COLO829 (cell line): ENCODE data around the gene CHRNA3.
A peak's percentile ranks its signal among the peaks of the same experiment; 100 is the strongest.
"Not testable (repeated sequence)": the region's sequence is repeated elsewhere in the genome, so short reads cannot be mapped to it uniquely, and the experiment has no call there.

Experiments used
- DNase-seq: peaks from one replicate; pipeline ENCODE4 v3.0.0; 2012; ENCODE audit warnings: low spot score

CHRNA3 gene

DNA sequence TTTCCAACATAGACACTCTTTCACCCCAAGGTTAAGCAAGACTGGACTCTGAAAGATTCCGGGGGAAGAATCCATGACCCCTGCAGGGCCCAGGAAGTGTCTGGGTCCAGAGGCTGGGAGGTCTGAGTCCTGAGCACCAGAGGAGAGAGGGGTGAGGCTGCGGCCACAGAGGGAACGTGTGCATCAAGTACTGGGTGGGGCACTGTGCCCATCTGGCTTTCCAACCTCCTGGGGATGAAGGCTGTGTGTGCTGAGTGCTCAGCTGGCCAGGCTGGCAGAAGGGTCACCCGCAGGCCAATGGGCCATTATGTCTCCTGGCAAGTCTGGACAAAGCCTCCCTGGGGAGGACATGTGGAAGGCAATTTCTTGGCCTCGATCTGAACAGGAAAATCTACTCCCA lies 3.3 kb downstream of the CHRNA3 start:
- peak; percentile 20 for DNase-seq

DNA sequence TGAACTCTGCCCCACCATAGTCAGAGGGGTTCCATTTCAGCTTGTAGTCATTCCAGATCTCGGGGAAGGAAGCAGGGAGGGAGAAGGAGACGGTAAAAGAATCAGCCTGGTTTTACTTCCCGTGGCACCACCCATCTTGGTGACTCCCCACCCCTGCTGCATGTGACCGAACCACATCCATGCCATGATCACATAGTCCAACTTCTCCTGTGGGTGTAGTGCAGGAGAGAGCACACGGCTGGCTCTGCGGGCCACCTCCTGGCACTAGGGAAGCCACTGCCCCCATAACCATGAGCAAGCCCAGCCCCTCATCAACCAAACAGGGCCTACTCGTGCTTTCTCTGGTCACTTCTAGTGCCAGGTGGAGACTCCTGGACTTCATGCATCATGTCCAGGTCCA lies 3.7 kb downstream of the CHRNA3 start:
- no peak for DNase-seq

DNA sequence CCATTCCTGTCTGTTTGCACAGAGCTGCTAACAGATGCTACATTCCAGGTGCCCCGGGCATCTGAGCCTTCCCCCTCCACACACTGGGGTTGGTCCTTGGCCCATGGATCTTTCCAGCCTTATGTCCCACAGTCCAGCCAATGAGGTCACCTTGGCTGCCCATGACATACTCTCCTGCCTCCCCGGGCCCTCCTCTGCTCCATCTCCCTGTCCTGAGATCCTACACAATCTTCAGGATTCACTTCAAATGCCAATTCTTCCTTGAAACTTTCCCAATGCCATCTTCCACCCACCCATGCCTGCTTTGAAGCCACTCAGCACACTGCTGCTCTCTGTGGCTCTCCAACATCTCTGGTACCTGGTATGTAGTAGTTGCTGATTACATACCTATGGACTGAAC lies 4.3 kb downstream of the CHRNA3 start:
- DNase-seq = no peak

DNA sequence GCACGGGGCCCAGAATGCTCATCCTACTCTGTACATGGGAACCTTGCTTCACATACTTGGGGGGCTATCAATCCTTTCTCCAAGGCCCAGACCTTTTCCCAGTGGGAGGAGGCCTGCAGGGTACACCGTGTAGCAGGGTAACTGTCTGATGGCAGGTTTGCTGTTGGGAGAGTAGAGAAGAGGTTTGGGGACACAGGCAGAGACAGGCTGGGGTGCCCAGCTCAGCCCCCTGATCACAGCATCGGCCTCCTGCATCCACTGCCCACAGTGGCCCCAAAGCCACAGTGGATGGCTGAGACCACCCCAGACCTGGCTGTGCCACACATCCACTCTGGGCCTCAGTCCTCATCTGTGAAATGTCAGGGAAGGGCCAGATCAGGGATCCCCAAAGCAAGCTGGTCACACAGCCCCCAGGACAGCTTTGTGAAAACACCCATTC lies 5.6 kb downstream of the CHRNA3 start:
- DNase-seq = no peak

DNA sequence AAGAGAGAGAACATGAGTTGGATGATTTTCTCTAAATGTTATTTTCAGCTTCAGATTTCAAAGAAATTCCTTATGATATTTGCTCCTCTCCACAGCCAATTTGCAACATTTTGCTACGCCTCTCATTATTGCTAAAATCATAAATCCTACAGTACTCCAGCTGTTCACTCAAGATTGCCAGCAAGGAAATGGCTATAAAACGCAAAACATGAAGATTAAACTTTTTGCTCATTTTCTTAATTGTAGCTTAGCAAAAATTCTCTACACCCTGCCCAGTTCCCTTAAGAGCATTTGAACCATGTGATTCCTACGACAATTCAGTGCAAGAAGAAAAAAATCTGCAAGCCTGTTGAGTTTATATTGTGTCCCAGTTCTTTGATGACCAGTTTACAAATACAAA lies 6.8 kb downstream of the CHRNA3 start:
- DNase-seq = no peak

DNA sequence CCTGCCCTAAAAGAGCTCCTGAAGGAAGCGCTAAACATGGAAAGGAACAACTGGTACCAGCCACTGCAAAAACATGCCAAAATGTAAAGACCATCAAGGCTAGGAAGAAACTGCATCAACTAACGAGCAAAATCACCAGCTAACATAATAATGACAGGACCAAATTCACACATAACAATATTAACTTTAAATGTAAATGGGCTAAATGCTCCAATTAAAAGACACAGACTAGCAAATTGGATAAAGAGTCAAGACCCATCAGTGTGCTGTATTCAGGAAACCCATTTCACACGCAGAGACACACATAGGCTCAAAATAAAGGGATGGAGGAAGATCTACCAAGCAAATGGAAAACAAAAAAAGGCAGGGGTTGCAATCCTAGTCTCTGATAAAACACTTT lies 11.2 kb downstream of the CHRNA3 start:
- DNase-seq = not testable (repeated sequence)

DNA sequence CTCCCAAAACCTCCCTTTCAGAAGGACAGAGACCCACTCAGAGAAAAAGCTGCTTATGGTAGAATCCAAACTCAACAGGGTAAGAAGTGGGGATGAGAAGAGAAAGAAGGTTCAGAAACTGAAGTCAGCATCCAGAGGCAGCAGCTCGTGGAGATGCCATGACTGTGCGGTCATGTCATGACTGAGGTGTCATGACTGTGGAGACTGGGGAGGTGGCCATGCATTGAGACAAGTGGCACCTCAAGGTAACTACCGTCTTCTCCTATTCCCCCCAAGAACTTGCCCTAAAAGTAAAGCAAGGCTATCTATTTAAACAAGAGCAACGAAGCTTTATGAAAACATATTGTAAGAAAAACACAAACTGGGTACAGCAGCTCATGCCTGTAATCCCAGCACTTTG lies 15.1 kb downstream of the CHRNA3 start:
- DNase-seq = no peak

DNA sequence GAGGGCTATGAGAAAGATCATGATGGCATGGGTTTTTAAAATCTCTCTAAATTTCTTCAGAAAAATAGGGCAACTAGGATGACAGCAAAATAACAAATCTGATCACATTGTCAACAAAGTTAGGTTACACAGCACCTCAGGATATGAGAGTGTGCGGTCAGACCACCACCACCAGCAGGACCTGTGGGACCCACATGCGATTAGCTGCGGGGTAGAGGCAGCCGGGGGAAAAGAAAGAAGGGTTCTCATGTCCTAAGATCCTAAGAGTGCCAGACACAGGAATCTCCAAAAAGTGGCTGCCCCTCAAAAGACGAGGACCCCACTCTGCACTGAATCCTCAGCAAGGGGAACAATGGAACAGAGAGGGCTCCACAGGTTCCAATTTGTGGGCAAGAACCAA lies 15.6 kb downstream of the CHRNA3 start:
- DNase-seq = no peak

- DNase-seq = no peak
Observed at GRCh38 chr15:78604420-78604819, 16.4 kb downstream of the CHRNA3 start.

- no peak for DNase-seq
Observed at GRCh38 chr15:78603467-78603866, 17.3 kb downstream of the CHRNA3 start.

DNA sequence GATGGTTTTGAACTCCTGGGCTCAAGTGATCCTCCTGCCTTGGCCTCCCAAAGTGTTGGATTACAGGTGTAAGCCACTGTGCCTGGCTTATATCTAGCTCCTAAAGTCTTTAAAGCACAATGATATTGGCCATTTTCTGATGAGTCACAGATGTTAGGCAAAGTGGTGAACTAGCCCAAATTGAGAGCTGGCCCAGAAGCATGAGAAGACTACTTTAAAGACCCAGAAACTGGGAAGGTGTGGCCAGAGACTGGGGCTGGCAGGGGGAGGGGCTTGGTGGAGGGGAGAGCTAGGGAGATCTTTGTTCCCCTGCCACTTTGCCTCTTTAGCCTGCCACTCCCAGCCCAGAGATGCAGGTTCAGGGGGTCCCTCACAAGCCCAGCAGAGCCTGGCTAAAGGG lies 21.6 kb downstream of the CHRNA3 start:
- DNase-seq = no peak

GRCh38 chr15:78598348-78598747 lies 22.4 kb downstream of the CHRNA3 start:
- DNase-seq = no peak

GRCh38 chr15:78597583-78597982 lies 23.2 kb downstream of the CHRNA3 start:
- DNase-seq = no peak

GRCh38 chr15:78574944-78575343 lies 45.9 kb downstream of the CHRNA3 start:
- no peak for DNase-seq

GRCh38 chr15:78573416-78573815 lies 47.4 kb downstream of the CHRNA3 start:
- DNase-seq = no peak

- no peak for DNase-seq
Observed at GRCh38 chr15:78571382-78571781, 49.4 kb downstream of the CHRNA3 start.

DNA sequence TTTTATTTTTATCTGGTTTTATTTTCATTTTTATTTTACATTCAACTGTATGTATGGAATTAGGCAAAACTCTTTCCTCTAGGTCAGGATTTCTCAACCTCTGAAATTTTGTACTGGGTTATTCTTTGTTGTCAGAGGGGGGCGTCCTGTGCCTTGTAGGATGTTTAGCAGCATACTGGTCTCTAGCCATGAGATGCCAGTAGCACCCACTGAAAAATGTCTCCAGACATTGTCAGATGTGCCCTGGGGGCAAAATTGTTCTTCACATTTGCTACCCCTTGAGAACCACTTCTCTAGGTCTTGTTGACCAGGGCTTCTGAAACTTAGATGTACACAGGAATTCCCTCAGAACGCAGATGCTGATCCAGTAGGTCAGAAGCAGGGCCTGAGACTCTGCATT lies 50.1 kb downstream of the CHRNA3 start:
- DNase-seq = no peak

GRCh38 chr15:78567531-78567930 lies 53.3 kb downstream of the CHRNA3 start:
- no peak for DNase-seq

DNA sequence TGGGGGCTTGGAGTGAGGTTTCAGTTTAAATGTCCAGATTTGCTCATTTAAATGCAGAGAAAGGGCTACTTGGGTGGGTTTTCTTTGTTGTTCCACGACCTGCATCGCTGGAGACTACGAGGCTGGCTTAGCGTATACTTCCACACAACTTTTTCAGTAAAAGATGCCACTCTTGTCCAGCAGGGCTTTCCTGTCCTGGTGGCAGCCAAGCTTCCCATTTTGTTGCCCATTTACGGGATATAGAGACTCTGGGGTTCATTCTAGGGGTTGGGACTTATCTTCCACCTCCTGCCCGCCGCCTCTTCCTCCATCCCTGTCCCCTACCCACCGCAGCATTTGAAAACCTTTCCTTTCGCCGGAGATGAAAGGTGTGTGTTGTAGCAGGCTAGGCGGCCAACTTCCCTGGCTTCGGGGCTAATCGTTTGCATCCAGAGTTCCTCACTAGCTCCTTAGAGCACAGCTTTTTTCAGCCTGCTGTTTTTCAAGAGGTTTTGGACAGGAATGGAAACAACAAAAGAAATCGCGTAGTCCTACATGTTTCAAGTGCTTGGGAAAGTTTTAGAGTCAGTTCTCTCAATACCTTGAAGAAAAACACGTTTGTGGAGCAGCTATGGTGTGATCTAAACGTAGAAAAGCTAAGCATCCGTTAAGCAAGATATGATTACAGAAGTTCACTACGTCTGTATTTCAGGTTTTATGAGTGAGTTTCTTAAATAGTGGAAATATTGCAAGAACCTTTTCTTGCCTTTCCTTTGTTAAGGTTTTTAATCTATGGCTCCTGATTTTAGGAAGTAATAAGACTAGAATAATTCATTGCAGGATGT lies 54.6 kb downstream of the CHRNA3 start:
- DNase-seq = peak; percentile 9

DNA sequence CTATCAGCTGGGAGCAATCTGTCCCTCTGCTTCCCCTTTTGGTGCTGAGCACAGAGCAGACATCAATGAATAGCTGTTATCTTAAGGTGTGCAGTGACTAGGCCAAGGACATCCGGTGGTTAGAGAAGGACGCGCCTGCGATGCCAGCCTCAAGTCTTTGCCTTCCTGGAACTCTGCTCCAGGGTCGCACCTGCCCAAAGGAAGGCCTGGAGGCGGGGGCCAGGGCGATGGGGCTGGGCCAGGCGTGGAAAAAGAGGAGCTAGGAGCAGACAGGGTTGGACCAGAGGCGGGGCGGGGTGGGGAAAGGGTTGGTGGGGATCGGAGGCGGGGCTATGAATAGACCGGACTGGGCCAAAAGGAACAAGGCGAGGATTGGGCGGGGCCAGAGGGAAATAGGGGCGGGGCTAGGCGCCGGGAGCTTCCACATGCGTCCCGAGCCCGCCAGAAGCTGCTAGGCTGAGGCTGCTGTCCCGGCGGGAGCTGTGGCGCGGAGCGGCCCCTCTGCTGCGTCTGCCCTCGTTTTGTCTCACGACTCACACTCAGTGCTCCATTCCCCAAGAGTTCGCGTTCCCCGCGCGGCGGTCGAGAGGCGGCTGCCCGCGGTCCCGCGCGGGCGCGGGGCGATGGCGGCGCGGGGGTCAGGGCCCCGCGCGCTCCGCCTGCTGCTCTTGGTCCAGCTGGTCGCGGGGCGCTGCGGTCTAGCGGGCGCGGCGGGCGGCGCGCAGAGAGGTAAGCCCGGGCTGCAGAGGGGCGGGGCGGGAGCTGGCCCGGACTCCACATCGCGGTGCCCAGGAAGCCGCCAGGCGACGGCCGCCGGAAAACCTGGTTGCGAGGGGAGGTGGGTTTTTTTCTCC lies 55.5 kb downstream of the CHRNA3 start, which contains the start of gene CHRNA5:
TSS of gene CHRNA5 (plus strand) at position 424 of the 854 bp plus-strand sequence. CDS start at position 624, 200 bp downstream.
- peak; percentile 40 for DNase-seq

DNA sequence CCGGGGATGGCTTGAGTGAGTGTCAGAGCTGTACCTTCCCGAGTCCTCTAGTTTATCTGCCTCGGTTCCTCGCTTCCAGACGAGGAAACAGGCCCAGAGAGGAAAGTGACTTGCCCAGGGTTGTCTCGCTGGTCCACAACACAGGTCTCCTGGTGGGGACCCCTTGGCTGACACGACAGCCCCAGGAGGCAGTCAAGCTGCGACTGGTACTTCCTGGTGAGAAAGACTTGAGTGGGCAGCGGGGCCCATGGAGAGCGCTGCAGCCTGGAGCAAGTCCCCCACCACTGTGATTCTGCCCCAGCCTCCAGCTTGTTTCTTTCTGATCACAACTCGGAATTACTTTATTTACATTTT lies 56.1 kb downstream of the CHRNA3 start:
- no peak for DNase-seq

GRCh38 chr15:78563092-78563491 lies 57.7 kb downstream of the CHRNA3 start:
- DNase-seq = no peak

DNA sequence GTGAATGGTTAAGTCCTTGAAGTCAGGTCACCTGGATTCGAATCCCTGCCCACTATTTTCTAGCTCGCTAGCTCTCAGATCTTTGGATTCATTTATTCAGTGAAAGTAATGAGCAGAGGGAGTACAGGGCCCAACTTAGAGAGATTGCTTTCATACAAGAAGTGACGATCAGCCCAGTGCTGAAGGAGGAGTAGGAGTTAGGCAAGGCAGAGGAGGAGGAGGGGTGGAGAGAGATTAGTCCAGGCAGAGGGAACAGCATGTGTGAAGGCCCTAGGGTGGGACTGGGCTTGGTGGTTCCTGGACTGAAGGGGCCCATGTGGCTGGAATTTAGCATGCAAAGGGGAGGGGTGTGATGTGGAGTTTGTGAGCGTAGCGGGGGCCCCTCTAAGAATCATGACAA lies 59.3 kb downstream of the CHRNA3 start:
- DNase-seq = no peak
